Ishikawa (cell line): Measurements from ENCODE around the gene BDNF.

ENCODE experiments used
- CEBPB ChIP-seq: IDR thresholded peaks from 2 replicates; pipeline ENCODE4 v1.6.1; 2012
- CREB1 ChIP-seq: IDR thresholded peaks from 2 replicates; pipeline ENCODE4 v1.6.1; 2012; ENCODE audit warnings: low read depth
- EGR1 ChIP-seq: IDR thresholded peaks from 2 replicates; pipeline ENCODE4 v1.6.1; 2012
- EP300 ChIP-seq: IDR thresholded peaks from 2 replicates; pipeline ENCODE4 v1.6.1; 2012; ENCODE audit warnings: borderline replicate concordance
- FOXM1 ChIP-seq: IDR thresholded peaks from 2 replicates; pipeline ENCODE4 v1.6.1; 2012; ENCODE audit warnings: low read depth, borderline replicate concordance
- MAX ChIP-seq: IDR thresholded peaks from 2 replicates; pipeline ENCODE4 v1.6.1; 2012
- NFIC ChIP-seq: IDR thresholded peaks from 2 replicates; pipeline ENCODE4 v1.6.1; 2012
- RAD21 ChIP-seq: IDR thresholded peaks from 2 replicates; pipeline ENCODE4 v1.6.1; 2012; ENCODE audit warnings: low read depth
- REST ChIP-seq: IDR thresholded peaks from 2 replicates; pipeline ENCODE4 v1.6.1; 2012; ENCODE audit warnings: low read depth, mild to moderate bottlenecking
- TAF1 ChIP-seq: IDR thresholded peaks from 2 replicates; pipeline ENCODE4 v1.6.1; 2012; ENCODE audit warnings: low read depth, mild to moderate bottlenecking
- TCF12 ChIP-seq: IDR thresholded peaks from 2 replicates; pipeline ENCODE4 v1.6.1; 2012; ENCODE audit warnings: low read depth
- TEAD4 ChIP-seq: IDR thresholded peaks from 2 replicates; pipeline ENCODE4 v1.6.1; 2012
- USF1 ChIP-seq: IDR thresholded peaks from 2 replicates; pipeline ENCODE4 v1.6.1; 2012
- YY1 ChIP-seq: IDR thresholded peaks from 2 replicates; pipeline ENCODE4 v1.6.1; 2012; ENCODE audit warnings: low read depth
- ZBTB7A ChIP-seq: IDR thresholded peaks from 2 replicates; pipeline ENCODE4 v1.6.1; 2012; ENCODE audit warnings: low read depth

The BDNF gene

GRCh38 chr11:27616711-27617110 is 83.5 kb downstream of the BDNF start:
- TF ChIP-seq USF1 (no peak), CREB1 (no peak), CEBPB (no peak), TCF12 (no peak), MAX (no peak), ZBTB7A (no peak), YY1 (no peak), TEAD4 (no peak)

- TF ChIP-seq EP300 (no peak), NFIC (no peak), TEAD4 (no peak), RAD21 (no peak), YY1 (no peak)
These were observed 84.4 kb downstream of the BDNF start for GRCh38 chr11:27615833-27616232.

- TF ChIP-seq FOXM1: no peak
These were observed 86.2 kb downstream of the BDNF start for GRCh38 chr11:27614092-27614491.

GRCh38 chr11:27612932-27613880 is 87.0 kb downstream of the BDNF start:
- TF ChIP-seq RAD21: no peak
- TF ChIP-seq REST: no peak
- TF ChIP-seq EP300: no peak
- no peak for TF ChIP-seq CREB1
- no peak for TF ChIP-seq USF1
- TF ChIP-seq TEAD4: no peak
- TF ChIP-seq YY1: no peak
- TF ChIP-seq FOXM1: no peak
- no peak for TF ChIP-seq EGR1
- no peak for TF ChIP-seq MAX
- TF ChIP-seq TAF1: no peak
- TF ChIP-seq TCF12: no peak
- TF ChIP-seq NFIC: no peak
- TF ChIP-seq ZBTB7A: no peak
- no peak for TF ChIP-seq CEBPB

GRCh38 chr11:27611947-27612455 is 88.3 kb downstream of the BDNF start:
- TF ChIP-seq TEAD4 (no peak), USF1 (no peak), EP300 (no peak), TCF12 (no peak), FOXM1 (no peak), RAD21 (no peak), YY1 (no peak), CEBPB (no peak), MAX (no peak), CREB1 (no peak), ZBTB7A (no peak), TAF1 (no peak), NFIC (no peak), EGR1 (no peak), REST (no peak)
